ENCODE data around the gene ARHGEF11.

The ARHGEF11 gene

DNA sequence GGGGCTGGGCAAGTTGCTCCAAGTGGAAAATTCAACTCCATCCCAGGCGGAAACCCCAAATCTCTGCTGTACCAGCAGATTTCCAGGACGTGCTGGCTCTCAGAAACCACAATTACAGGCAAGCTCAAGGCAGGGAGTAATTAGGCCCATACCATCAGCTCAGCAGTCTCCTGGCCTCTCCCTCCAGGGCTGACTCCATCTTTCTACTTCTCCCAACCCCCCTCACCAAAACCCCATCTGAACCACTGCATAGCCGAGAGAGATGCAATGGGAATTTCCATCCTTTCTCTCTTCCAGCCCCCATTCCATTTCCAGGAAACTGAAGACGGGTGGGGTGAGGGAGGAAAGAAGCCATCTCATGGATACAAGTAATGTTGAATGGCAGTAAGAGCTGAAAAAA, 41.2 kb downstream of the ARHGEF11 start:
- Histone ChIP-seq H3K4me1 (ENCODE audit: control insufficient read depth in 2 of 2, insufficient read depth in 1 of 2, low read depth in 1 of 2, low read length in 2 of 2) (peaks cover 9 to 10% of the 10 kb centered on the region in 2 donors), H3K79me1 (ENCODE audit: low read depth, low read length) (peaks cover 7% of the 10 kb centered on the region), H2BK15ac (ENCODE audit: low read length) (no peak overlapping the region), H2BK120ac (ENCODE audit: low read depth, low read length) (no peak overlapping the region), H2AFZ (ENCODE audit: low read length) (no peak overlapping the region), H3K4ac (ENCODE audit: low read length) (no peak overlapping the region), H3K27ac (replicated peaks; ENCODE audit: low read length) (no peak overlapping the region), H3K4me2 (ENCODE audit: insufficient read depth, low read length, poor library complexity, severe bottlenecking) (no peak overlapping the region), H3K18ac (ENCODE audit: low read length) (no peak overlapping the region), H3K23ac (ENCODE audit: low read depth, low read length, poor library complexity) (no peak overlapping the region), H4K8ac (ENCODE audit: low read depth, low read length) (no peak overlapping the region), H4K91ac (ENCODE audit: low read depth, low read length, poor library complexity) (no peak overlapping the region), H3K14ac (ENCODE audit: low read length) (no peak overlapping the region), H3K27me3 (ENCODE audit: control insufficient read depth in 3 of 3, insufficient read depth in 3 of 3, low read depth in 1 of 3, low read length in 3 of 3) (no peaks in the 10 kb centered on the region), H2BK5ac (ENCODE audit: low read length) (no peak overlapping the region), H3K4me3 (ENCODE audit: low read length in 2 of 2) (no peak overlapping the region), H2AK5ac (ENCODE audit: low read depth, low read length) (no peak overlapping the region), H2BK12ac (ENCODE audit: low read length) (no peak overlapping the region), H3K36me3 (replicated peaks in 1 of 2; ENCODE audit: control insufficient read depth in 2 of 2, insufficient read depth in 2 of 2, low read length in 2 of 2) (no peaks in the 10 kb centered on the region), H3K9me3 (replicated peaks in 1 of 2; ENCODE audit: control insufficient read depth in 2 of 2, insufficient read depth in 1 of 2, low read depth in 1 of 2, low read length in 2 of 2) (no peaks in the 10 kb centered on the region), H3K9ac (ENCODE audit: low read depth, low read length, poor library complexity) (no peak overlapping the region)
- no CpG with 5 or more reads among the region's 4 CpGs for WGBS, 2 donors (ENCODE audit: extremely low coverage in 2 of 2, insufficient read length in 2 of 2, insufficient replicate concordance in 1 of 2)
- DNase-seq (ENCODE audit: low spot score), result no peak

DNA sequence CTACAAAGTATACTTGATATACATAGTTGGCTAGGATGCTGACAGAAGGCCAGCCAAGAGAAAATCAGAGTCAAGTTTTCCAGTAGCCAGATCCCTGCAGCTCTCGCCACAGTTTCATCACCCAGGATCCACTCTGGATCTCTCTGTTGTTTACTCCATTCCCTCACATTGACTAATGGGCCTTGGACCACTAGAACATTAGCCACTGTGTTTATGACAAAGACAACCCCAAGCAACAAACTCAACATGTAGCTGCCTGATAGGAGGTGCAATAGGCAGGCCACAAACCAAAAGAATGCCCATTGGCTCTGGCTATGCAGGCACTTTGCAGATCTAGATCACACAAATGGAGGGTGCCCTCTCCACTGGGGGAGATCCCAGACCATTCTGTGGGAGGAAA, 44.2 kb downstream of the ARHGEF11 start:
- H3K27me3 ChIP-seq (ENCODE audit: control insufficient read depth in 3 of 3, insufficient read depth in 3 of 3, low read depth in 1 of 3, low read length in 3 of 3), result no peaks in the 10 kb centered on the region
- no peak overlapping the region for H3K23ac ChIP-seq (ENCODE audit: low read depth, low read length, poor library complexity)
- H2BK15ac ChIP-seq (ENCODE audit: low read length), result no peak overlapping the region
- H3K9me3 ChIP-seq (replicated peaks in 1 of 2; ENCODE audit: control insufficient read depth in 2 of 2, insufficient read depth in 1 of 2, low read depth in 1 of 2, low read length in 2 of 2), result no peaks in the 10 kb centered on the region
- no peak overlapping the region for H4K91ac ChIP-seq (ENCODE audit: low read depth, low read length, poor library complexity)
- H3K4me3 ChIP-seq (ENCODE audit: low read length in 2 of 2), result no peak overlapping the region
- H3K36me3 ChIP-seq (replicated peaks in 1 of 2; ENCODE audit: control insufficient read depth in 2 of 2, insufficient read depth in 2 of 2, low read length in 2 of 2), result no peaks in the 10 kb centered on the region
- no peak overlapping the region for H2AK5ac ChIP-seq (ENCODE audit: low read depth, low read length)
- peaks cover 9 to 12% of the 10 kb centered on the region in 2 donors for H3K4me1 ChIP-seq (ENCODE audit: control insufficient read depth in 2 of 2, insufficient read depth in 1 of 2, low read depth in 1 of 2, low read length in 2 of 2)
- no peak overlapping the region for H3K4ac ChIP-seq (ENCODE audit: low read length)
- no peak overlapping the region for H2BK5ac ChIP-seq (ENCODE audit: low read length)
- no peak overlapping the region for H2AFZ ChIP-seq (ENCODE audit: low read length)
- H3K79me1 ChIP-seq (ENCODE audit: low read depth, low read length), result peaks cover 9% of the 10 kb centered on the region
- no CpG with 5 or more reads among the region's 1 CpG for WGBS, 2 donors (ENCODE audit: extremely low coverage in 2 of 2, insufficient read length in 2 of 2, insufficient replicate concordance in 1 of 2)
- no peak overlapping the region for H4K8ac ChIP-seq (ENCODE audit: low read depth, low read length)
- H3K18ac ChIP-seq (ENCODE audit: low read length), result no peak overlapping the region
- no peak overlapping the region for H2BK120ac ChIP-seq (ENCODE audit: low read depth, low read length)
- H3K9ac ChIP-seq (ENCODE audit: low read depth, low read length, poor library complexity), result no peak overlapping the region
- H3K14ac ChIP-seq (ENCODE audit: low read length), result no peak overlapping the region
- no peak overlapping the region for H3K27ac ChIP-seq (replicated peaks; ENCODE audit: low read length)
- no peak overlapping the region for H2BK12ac ChIP-seq (ENCODE audit: low read length)
- DNase-seq (ENCODE audit: low spot score), result no peak
- H3K4me2 ChIP-seq (ENCODE audit: insufficient read depth, low read length, poor library complexity, severe bottlenecking), result no peak overlapping the region

GRCh38 chr1:157000686-157001085, 44.9 kb downstream of the ARHGEF11 start:
- H2BK12ac ChIP-seq (ENCODE audit: low read length), result no peak overlapping the region
- WGBS, 2 donors (ENCODE audit: extremely low coverage in 2 of 2, insufficient read length in 2 of 2, insufficient replicate concordance in 1 of 2), result no CpG with 5 or more reads among the region's 5 CpGs
- no peak overlapping the region for H3K9ac ChIP-seq (ENCODE audit: low read depth, low read length, poor library complexity)

GRCh38 chr1:156999596-157000320, 45.8 kb downstream of the ARHGEF11 start:
- H3K4me3 ChIP-seq (ENCODE audit: low read length in 2 of 2), result no peak overlapping the region
- H3K79me1 ChIP-seq (ENCODE audit: low read depth, low read length), result peaks cover 12% of the 10 kb centered on the region
- no peak overlapping the region for H2BK120ac ChIP-seq (ENCODE audit: low read depth, low read length)
- no peak overlapping the region for H3K4ac ChIP-seq (ENCODE audit: low read length)
- no peaks in the 10 kb centered on the region for H3K9me3 ChIP-seq (replicated peaks in 1 of 2; ENCODE audit: control insufficient read depth in 2 of 2, insufficient read depth in 1 of 2, low read depth in 1 of 2, low read length in 2 of 2)
- H3K18ac ChIP-seq (ENCODE audit: low read length), result no peak overlapping the region
- H3K4me1 ChIP-seq (ENCODE audit: control insufficient read depth in 2 of 2, insufficient read depth in 1 of 2, low read depth in 1 of 2, low read length in 2 of 2), result peaks cover 6 to 9% of the 10 kb centered on the region in 2 donors
- H2BK12ac ChIP-seq (ENCODE audit: low read length), result no peak overlapping the region
- H3K14ac ChIP-seq (ENCODE audit: low read length), result no peak overlapping the region
- H2BK5ac ChIP-seq (ENCODE audit: low read length), result no peak overlapping the region
- no CpG with 5 or more reads among the region's 9 CpGs for WGBS, 2 donors (ENCODE audit: extremely low coverage in 2 of 2, insufficient read length in 2 of 2, insufficient replicate concordance in 1 of 2)
- H3K4me2 ChIP-seq (ENCODE audit: insufficient read depth, low read length, poor library complexity, severe bottlenecking), result no peak overlapping the region
- H4K91ac ChIP-seq (ENCODE audit: low read depth, low read length, poor library complexity), result no peak overlapping the region
- H3K23ac ChIP-seq (ENCODE audit: low read depth, low read length, poor library complexity), result no peak overlapping the region
- H2AFZ ChIP-seq (ENCODE audit: low read length), result no peak overlapping the region
- H2BK15ac ChIP-seq (ENCODE audit: low read length), result no peak overlapping the region
- H3K36me3 ChIP-seq (replicated peaks in 1 of 2; ENCODE audit: control insufficient read depth in 2 of 2, insufficient read depth in 2 of 2, low read length in 2 of 2), result no peaks in the 10 kb centered on the region
- no peak overlapping the region for H2AK5ac ChIP-seq (ENCODE audit: low read depth, low read length)
- H3K27ac ChIP-seq (replicated peaks; ENCODE audit: low read length), result no peak overlapping the region
- DNase-seq (ENCODE audit: low spot score), result no peak
- no peak overlapping the region for H3K9ac ChIP-seq (ENCODE audit: low read depth, low read length, poor library complexity)
- no peaks in the 10 kb centered on the region for H3K27me3 ChIP-seq (ENCODE audit: control insufficient read depth in 3 of 3, insufficient read depth in 3 of 3, low read depth in 1 of 3, low read length in 3 of 3)
- H4K8ac ChIP-seq (ENCODE audit: low read depth, low read length), result no peak overlapping the region

More at GRCh38 chr1:157000686-157001085, 44.9 kb downstream of the ARHGEF11 start:
- H2BK120ac ChIP-seq (ENCODE audit: low read depth, low read length), result no peak overlapping the region
- no peaks in the 10 kb centered on the region for H3K9me3 ChIP-seq (replicated peaks in 1 of 2; ENCODE audit: control insufficient read depth in 2 of 2, insufficient read depth in 1 of 2, low read depth in 1 of 2, low read length in 2 of 2)
- H3K4me2 ChIP-seq (ENCODE audit: insufficient read depth, low read length, poor library complexity, severe bottlenecking), result no peak overlapping the region
- no peak for DNase-seq (ENCODE audit: low spot score)
- H3K14ac ChIP-seq (ENCODE audit: low read length), result no peak overlapping the region
- no peak overlapping the region for H3K23ac ChIP-seq (ENCODE audit: low read depth, low read length, poor library complexity)
- no peaks in the 10 kb centered on the region for H3K27me3 ChIP-seq (ENCODE audit: control insufficient read depth in 3 of 3, insufficient read depth in 3 of 3, low read depth in 1 of 3, low read length in 3 of 3)
- H3K36me3 ChIP-seq (replicated peaks in 1 of 2; ENCODE audit: control insufficient read depth in 2 of 2, insufficient read depth in 2 of 2, low read length in 2 of 2), result no peaks in the 10 kb centered on the region
- H3K4me1 ChIP-seq (ENCODE audit: control insufficient read depth in 2 of 2, insufficient read depth in 1 of 2, low read depth in 1 of 2, low read length in 2 of 2), result peaks cover 9 to 12% of the 10 kb centered on the region in 2 donors
- H2BK5ac ChIP-seq (ENCODE audit: low read length), result no peak overlapping the region
- no peak overlapping the region for H2AK5ac ChIP-seq (ENCODE audit: low read depth, low read length)
- no peak overlapping the region for H4K8ac ChIP-seq (ENCODE audit: low read depth, low read length)
- peaks cover 9% of the 10 kb centered on the region for H3K79me1 ChIP-seq (ENCODE audit: low read depth, low read length)
- no peak overlapping the region for H4K91ac ChIP-seq (ENCODE audit: low read depth, low read length, poor library complexity)
- H2BK15ac ChIP-seq (ENCODE audit: low read length), result no peak overlapping the region
- H3K4me3 ChIP-seq (ENCODE audit: low read length in 2 of 2), result no peak overlapping the region
- H3K4ac ChIP-seq (ENCODE audit: low read length), result no peak overlapping the region
- no peak overlapping the region for H3K27ac ChIP-seq (replicated peaks; ENCODE audit: low read length)
- no peak overlapping the region for H3K18ac ChIP-seq (ENCODE audit: low read length)
- no peak overlapping the region for H2AFZ ChIP-seq (ENCODE audit: low read length)

Measured in neuronal stem cell (in vitro differentiated cells).